C4-2B (cell line): ENCODE data around the gene KCNAB1.

Experiments used
- H3K27ac ChIP-seq: fragments of 450-650 bp; 2 replicates; pipeline ENCODE4 v1.5.1; 2017
- ZFX ChIP-seq: fragments of 450-650 bp; IDR thresholded peaks from 2 replicates; pipeline ENCODE4 v1.6.1; 2017
- TF ChIP-seq, protein P1 (sequence below): fragments of 450-650 bp; conservative IDR thresholded peaks from 2 replicates; pipeline ENCODE4 v1.5.1; 2017; ENCODE audit warnings: mild to moderate bottlenecking

KCNAB1 gene

DNA sequence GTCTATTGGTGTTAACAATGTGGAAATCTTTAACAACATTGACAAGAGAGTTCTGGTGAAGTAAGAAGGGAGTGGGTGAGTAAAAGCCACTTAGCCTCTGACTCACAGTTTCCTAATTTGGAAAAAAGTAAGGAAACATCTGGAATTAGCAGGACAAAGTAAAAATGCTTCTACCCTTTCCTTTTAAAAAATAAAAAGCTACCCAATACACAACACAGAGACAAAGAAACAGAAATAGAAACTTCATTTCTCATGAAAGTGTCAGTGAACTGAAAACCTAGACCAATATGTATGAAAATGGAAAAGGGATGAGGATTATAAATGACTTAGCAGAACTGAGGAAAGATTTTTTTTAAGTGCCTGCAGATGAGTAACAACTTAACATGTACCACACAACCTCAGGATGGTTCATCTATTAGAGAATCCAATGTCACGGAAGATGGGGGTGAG lies 369.1 kb downstream of the KCNAB1 start:
- H3K27ac ChIP-seq = no peak overlapping the region
- TF ChIP-seq, protein P1, sequence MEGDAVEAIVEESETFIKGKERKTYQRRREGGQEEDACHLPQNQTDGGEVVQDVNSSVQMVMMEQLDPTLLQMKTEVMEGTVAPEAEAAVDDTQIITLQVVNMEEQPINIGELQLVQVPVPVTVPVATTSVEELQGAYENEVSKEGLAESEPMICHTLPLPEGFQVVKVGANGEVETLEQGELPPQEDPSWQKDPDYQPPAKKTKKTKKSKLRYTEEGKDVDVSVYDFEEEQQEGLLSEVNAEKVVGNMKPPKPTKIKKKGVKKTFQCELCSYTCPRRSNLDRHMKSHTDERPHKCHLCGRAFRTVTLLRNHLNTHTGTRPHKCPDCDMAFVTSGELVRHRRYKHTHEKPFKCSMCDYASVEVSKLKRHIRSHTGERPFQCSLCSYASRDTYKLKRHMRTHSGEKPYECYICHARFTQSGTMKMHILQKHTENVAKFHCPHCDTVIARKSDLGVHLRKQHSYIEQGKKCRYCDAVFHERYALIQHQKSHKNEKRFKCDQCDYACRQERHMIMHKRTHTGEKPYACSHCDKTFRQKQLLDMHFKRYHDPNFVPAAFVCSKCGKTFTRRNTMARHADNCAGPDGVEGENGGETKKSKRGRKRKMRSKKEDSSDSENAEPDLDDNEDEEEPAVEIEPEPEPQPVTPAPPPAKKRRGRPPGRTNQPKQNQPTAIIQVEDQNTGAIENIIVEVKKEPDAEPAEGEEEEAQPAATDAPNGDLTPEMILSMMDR = no peak
- no peak for TF ChIP-seq ZFX

DNA sequence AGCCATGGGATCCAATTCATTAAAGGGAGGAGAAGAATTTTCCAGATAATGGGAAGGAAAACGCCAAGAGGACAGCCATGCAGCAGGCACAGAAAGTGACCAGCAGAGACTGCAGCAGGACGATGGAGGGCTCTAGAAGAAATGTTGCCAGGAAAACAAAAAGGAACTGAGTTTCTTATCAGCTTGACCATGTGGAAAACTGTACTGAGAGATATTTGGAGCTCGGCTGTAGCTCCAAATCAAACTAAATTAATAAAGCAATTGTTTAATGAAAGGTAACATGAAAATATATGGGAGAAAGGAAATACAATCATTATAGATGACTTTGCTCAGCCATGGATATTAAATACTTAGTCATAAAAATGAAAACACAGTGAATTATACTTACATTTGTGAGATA lies 370.8 kb downstream of the KCNAB1 start:
- no peak overlapping the region for H3K27ac ChIP-seq
- TF ChIP-seq, protein P1 = no peak
- no peak for TF ChIP-seq ZFX

DNA sequence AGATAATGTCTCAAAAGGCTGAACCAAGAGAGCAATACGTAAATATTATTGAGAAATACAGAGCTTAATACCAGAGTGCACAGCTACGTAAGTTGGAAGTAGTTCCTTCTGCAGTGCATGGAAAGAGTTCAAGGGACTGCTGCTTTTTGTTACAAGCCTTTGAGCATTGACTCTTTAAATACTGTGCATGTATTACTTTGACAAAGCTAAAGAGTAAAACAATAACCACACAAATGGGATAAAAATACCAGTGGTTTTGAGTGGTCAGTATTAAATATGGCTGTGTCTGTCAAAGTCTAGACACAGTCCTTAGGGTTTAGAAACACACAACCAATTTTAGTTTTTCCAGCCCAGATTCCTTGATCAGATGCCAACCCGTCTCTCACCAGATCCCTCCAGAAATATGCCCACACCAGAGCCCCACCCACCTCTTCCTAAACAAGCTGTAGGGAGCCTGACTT lies 372.5 kb downstream of the KCNAB1 start:
- TF ChIP-seq, protein P1 = no peak
- TF ChIP-seq ZFX = no peak
- no peak overlapping the region for H3K27ac ChIP-seq

DNA sequence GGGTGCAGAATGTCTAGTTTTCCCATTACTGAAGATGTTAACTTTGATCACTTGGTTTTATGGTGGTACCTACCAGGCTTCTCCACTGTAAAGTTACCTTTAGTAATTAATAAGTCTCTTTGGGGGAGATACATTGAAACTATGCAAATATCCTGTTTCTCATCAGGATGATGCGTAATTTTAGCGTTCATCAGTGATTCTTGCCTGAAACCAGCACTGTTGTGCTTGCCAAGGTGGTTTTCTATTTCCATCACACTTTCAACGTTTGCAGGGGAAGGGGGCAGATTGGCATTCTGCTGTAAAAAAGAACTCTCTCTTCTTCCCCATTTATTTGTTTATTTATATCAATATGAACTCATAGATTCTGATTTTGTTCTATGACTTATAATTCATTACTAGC lies 373.5 kb downstream of the KCNAB1 start:
- no peak overlapping the region for H3K27ac ChIP-seq
- TF ChIP-seq, protein P1 = no peak
- TF ChIP-seq ZFX = no peak

DNA sequence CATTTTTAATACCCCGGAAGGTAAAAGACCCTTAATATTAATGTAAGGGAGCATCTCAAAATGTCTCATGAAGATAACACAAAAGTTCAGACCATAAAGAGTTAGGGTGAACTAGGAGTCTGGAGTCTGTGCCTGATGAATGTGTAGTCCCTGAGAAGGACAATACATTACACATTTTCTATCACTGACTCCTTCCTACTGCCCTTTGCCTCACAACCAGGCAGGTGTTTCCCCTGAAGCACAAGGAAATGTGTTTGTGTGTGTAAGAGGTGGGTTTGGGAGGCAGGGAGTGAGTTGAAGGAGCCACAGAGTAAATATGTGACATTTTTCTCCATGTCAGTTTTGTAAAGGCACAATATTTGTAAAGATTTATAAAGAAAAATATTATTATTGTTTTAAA lies 375.4 kb downstream of the KCNAB1 start:
- TF ChIP-seq, protein P1 = no peak
- no peak for TF ChIP-seq ZFX
- H3K27ac ChIP-seq = no peak overlapping the region

DNA sequence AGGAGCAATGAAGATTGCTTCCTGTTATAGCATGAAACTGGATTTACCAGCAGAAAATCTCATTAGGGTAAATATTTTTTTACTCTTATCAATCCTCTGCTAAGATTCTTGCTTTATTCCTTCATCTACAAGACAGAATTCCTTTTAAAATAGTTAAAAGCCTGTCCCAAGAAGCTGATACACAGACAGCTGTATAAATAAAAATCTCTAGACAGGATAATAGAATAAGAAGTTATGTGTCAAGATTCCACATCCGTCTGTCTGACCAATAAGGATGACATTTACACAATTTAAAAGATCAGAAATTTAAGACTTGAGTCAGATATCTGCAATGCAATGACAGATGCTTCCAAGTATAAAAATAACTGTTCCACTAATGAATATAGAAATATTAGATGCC lies 376.9 kb downstream of the KCNAB1 start:
- no peak overlapping the region for H3K27ac ChIP-seq
- TF ChIP-seq ZFX = no peak
- TF ChIP-seq, protein P1 = no peak

DNA sequence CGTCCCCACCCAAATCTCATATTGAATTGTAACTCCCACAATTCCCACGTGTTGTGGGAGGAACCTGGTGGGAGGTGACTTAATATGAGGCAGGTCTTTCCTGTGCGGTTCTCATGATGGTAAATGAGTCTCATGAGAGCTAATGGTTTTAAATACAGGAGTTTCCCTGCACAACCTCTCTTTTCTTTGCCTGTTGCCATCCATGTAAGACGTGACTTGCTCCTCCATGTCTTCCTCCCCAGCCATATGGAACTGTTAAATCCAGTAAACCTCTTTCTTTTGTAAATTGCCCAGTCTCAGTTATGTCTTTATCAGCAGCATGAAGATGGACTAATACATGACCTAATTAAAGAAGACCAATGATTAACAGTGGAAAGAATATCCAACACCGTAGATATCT lies 377.9 kb downstream of the KCNAB1 start:
- TF ChIP-seq, protein P1 = no peak
- TF ChIP-seq ZFX = no peak
- H3K27ac ChIP-seq = no peak overlapping the region
